Endothelial cell of umbilical vein (primary cell): ENCODE data around the gene GAP43.

Experiments
- EZH2 ChIP-seq: IDR thresholded peaks from 2 replicates; pipeline ENCODE4 v1.6.1; 2012; ENCODE audit warnings: borderline replicate concordance, low read depth, mild to moderate bottlenecking, moderate library complexity, low read length, inconsistent platforms; ENCODE audit not compliant: severe bottlenecking
- JUN ChIP-seq: IDR thresholded peaks from 2 replicates; pipeline ENCODE4 v1.6.1; 2011; ENCODE audit warnings: borderline replicate concordance, low read depth; ENCODE audit not compliant: insufficient read length, insufficient read depth
- MYC ChIP-seq: IDR thresholded peaks from one replicate; pipeline ENCODE4 v1.6.1; 2011; ENCODE audit warnings: mild to moderate bottlenecking, low read depth, low read length
- POLR2A ChIP-seq: IDR thresholded peaks from 2 replicates; pipeline ENCODE4 v1.6.1; 2012; ENCODE audit warnings: low read depth, mild to moderate bottlenecking, control low read depth, low read length
- POLR2AphosphoS5 ChIP-seq: IDR thresholded peaks from 2 replicates; pipeline ENCODE4 v1.6.1; 2012; ENCODE audit warnings: low read depth, mild to moderate bottlenecking, control low read depth, low read length, moderate library complexity; ENCODE audit not compliant: insufficient read depth
- TF ChIP-seq, protein P1 (sequence below), 2 donors: IDR thresholded peaks; 1 replicate in 1 of 2; 2 replicates in 1 of 2; pipeline ENCODE4 v1.5.1; 2011; ENCODE audit warnings: low read length in 2 of 2, mild to moderate bottlenecking in 2 of 2, moderate library complexity in 2 of 2, control low read depth in 1 of 2, inconsistent platforms in 1 of 2, low read depth in 1 of 2; ENCODE audit not compliant: insufficient read depth in 1 of 2; ENCODE audit errors: extremely low read depth in 1 of 2

DNA sequence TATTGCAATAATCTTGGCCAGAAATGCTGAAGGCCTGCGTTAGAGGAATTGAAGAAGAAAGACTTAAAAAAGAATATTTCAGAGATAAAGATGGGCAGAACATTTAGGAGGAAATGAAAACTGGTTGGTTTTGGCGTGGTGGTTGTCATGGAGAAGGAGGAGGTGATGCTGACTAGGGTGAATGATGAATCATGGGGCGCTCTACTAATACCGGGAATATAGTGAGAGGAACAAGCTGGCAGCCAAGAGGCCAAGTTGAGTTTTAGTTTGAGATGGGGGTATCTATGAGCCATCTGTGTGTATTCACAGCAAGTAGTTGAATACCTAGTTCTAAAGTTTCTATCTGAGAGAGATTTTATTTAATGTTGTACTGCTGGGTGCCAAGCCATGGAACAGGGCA is 6.8 kb upstream of the GAP43 start:
- TF ChIP-seq POLR2A, result no peak
- TF ChIP-seq, protein P1, sequence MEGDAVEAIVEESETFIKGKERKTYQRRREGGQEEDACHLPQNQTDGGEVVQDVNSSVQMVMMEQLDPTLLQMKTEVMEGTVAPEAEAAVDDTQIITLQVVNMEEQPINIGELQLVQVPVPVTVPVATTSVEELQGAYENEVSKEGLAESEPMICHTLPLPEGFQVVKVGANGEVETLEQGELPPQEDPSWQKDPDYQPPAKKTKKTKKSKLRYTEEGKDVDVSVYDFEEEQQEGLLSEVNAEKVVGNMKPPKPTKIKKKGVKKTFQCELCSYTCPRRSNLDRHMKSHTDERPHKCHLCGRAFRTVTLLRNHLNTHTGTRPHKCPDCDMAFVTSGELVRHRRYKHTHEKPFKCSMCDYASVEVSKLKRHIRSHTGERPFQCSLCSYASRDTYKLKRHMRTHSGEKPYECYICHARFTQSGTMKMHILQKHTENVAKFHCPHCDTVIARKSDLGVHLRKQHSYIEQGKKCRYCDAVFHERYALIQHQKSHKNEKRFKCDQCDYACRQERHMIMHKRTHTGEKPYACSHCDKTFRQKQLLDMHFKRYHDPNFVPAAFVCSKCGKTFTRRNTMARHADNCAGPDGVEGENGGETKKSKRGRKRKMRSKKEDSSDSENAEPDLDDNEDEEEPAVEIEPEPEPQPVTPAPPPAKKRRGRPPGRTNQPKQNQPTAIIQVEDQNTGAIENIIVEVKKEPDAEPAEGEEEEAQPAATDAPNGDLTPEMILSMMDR (IDR thresholded peaks at IDR 0.05; ENCODE audit: extremely low read depth in 1 of 2, insufficient read depth in 1 of 2, low read depth in 1 of 2, low read length in 2 of 2), result no peak
- TF ChIP-seq POLR2AphosphoS5, result no peak
- no peak for TF ChIP-seq JUN
- TF ChIP-seq EZH2, result no peak
- TF ChIP-seq MYC, result no peak
